Heart left ventricle (tissue), 13 donors: Measurements from ENCODE around the gene LSS.

ENCODE experiments used
- CTCF ChIP-seq, 12 donors: fragments of 200-600 bp; sonication (generic) in 4 of 12; IDR thresholded peaks; one replicate each; pipeline versions ENCODE4 v1.5.0 to v1.8.0; 2018 to 2022; ENCODE audit warnings: antibody characterized with exemption in 12 of 12, mild to moderate bottlenecking in 5 of 12
- POLR2A ChIP-seq, 2 donors: fragments of 450-650 bp; IDR thresholded peaks; one replicate each; pipeline ENCODE4 v1.6.1; 2017; ENCODE audit warnings: antibody characterized with exemption in 2 of 2, mild to moderate bottlenecking in 2 of 2, moderate library complexity in 2 of 2
- donor health status: ischemic (EF 13 %, LVEDD 7.1; RV severe dilation, severe dysfunction).
- donor health status: DM: no; HTN: yes; CAD: no.
- donor health status: DM: no; HTN: no; CAD: no.
- donor health status: ischemic (EF 25% LVEDD 6.9; RV normal size, moderate dysfunction).
- donor health status: ischemic (EF 25% LVEDD 5.7; RV mildly dilated, moderate dysfunction).
- donor health status: ischemic (EF 35%, LVEDD 5.7; RV mildly dilated, moderate dysfunction).
- donor health status: nonischemic (EF 11% LVEDD 7.7; RV severe dilation, severe dysfunction).
- donor health status: DM: yes; HTN: yes; CAD: no.
- donor health status: PGD.
- donor health status: ischemic (EF 29% LVEDD 5.4; RV normal size, mild dysfunction).
- donor health status: nonischemic (EF 23%, LVEDD 6.1; RV moderate dilation, normal function).

GRCh38 chr21:46196733-46197132, 31.8 kb downstream of the LSS start:
- TF ChIP-seq CTCF (IDR thresholded peaks at IDR 0.05) = no peak
- no peak for TF ChIP-seq POLR2A (IDR thresholded peaks at IDR 0.05)
